ENCODE measurements around the gene NRG3.

GRCh38 chr10:82399850-82400249, 524.9 kb downstream of the NRG3 start:
- TF ChIP-seq, protein P1, sequence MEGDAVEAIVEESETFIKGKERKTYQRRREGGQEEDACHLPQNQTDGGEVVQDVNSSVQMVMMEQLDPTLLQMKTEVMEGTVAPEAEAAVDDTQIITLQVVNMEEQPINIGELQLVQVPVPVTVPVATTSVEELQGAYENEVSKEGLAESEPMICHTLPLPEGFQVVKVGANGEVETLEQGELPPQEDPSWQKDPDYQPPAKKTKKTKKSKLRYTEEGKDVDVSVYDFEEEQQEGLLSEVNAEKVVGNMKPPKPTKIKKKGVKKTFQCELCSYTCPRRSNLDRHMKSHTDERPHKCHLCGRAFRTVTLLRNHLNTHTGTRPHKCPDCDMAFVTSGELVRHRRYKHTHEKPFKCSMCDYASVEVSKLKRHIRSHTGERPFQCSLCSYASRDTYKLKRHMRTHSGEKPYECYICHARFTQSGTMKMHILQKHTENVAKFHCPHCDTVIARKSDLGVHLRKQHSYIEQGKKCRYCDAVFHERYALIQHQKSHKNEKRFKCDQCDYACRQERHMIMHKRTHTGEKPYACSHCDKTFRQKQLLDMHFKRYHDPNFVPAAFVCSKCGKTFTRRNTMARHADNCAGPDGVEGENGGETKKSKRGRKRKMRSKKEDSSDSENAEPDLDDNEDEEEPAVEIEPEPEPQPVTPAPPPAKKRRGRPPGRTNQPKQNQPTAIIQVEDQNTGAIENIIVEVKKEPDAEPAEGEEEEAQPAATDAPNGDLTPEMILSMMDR (IDR thresholded peaks at IDR 0.05; ENCODE audit: insufficient read depth, low read length) = no peak
- no peak for TF ChIP-seq POLR2AphosphoS5 (IDR thresholded peaks at IDR 0.05; ENCODE audit: low read depth)
- TF ChIP-seq SPI1 (IDR thresholded peaks at IDR 0.05; ENCODE audit: borderline replicate concordance, low read depth) = no peak
- TF ChIP-seq, protein P2, sequence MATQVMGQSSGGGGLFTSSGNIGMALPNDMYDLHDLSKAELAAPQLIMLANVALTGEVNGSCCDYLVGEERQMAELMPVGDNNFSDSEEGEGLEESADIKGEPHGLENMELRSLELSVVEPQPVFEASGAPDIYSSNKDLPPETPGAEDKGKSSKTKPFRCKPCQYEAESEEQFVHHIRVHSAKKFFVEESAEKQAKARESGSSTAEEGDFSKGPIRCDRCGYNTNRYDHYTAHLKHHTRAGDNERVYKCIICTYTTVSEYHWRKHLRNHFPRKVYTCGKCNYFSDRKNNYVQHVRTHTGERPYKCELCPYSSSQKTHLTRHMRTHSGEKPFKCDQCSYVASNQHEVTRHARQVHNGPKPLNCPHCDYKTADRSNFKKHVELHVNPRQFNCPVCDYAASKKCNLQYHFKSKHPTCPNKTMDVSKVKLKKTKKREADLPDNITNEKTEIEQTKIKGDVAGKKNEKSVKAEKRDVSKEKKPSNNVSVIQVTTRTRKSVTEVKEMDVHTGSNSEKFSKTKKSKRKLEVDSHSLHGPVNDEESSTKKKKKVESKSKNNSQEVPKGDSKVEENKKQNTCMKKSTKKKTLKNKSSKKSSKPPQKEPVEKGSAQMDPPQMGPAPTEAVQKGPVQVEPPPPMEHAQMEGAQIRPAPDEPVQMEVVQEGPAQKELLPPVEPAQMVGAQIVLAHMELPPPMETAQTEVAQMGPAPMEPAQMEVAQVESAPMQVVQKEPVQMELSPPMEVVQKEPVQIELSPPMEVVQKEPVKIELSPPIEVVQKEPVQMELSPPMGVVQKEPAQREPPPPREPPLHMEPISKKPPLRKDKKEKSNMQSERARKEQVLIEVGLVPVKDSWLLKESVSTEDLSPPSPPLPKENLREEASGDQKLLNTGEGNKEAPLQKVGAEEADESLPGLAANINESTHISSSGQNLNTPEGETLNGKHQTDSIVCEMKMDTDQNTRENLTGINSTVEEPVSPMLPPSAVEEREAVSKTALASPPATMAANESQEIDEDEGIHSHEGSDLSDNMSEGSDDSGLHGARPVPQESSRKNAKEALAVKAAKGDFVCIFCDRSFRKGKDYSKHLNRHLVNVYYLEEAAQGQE (IDR thresholded peaks at IDR 0.05; ENCODE audit: insufficient replicate concordance, low read depth) = no peak
- no peak for TF ChIP-seq GABPA (IDR thresholded peaks at IDR 0.05; ENCODE audit: low read depth)
